GM18511 (cell line): ENCODE data around the gene TRPM2.
A peak's percentile ranks its signal among the peaks of the same experiment; 100 is the strongest.

Experiments
- ATAC-seq: cut with Tn5 transposase; IDR thresholded peaks from one replicate; pipeline ENCODE4 v1.9.1; 2021; ENCODE audit warnings: mild to moderate bottlenecking, moderate library complexity; ENCODE audit not compliant: unreplicated experiment

The TRPM2 gene

DNA sequence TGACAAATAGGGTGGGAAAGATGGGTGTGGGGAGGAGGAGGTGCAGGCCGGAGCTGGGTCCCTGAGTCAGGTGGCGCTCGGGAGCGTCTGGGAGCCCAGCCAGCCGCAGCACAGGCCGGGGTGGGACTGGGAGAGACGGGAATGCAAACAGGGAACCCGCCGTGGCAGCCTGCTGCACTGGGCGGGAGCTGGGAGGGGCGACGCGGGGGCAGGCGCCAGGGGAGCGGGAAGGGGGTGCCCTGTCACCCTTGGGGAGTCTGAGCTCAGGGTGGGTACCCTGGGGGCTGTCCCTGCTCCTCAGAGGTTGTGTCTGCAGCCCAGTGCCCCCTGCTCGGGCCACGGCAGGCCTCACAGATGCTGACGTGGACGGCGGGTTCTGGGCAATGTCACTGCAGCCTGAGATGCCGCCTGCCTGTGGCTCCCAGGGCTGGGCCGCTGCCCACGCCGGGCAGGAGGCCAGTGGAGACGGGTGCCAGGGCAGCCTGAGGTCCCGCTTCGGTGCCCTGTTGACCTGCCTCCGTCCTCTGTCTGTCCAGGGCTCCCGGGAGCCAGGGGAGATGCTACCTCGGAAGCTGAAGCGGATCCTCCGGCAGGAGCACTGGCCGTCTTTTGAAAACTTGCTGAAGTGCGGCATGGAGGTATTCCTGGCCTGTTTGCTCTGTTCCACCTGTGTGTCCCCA is 85.2 kb downstream of the TRPM2 start:
- ATAC-seq, result no peak

DNA sequence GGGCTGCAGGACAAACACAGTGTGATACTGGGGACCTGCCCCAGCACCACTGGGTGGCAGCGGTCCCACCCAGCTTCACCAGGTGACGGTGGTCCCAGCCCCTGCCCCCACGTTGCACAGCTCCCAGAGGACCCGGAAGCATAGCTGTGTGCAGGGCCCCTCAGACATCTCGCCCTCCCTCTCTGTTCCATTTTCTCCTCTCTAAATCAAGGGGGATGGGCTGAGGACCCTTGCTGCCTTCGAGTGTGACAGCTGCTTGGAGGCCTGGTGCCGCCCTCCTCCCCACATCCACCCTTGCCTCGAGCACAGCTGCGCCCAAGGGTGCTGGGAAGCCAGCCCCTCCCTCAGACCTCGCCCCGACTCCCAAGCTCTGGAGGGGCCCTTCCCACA is 85.8 kb downstream of the TRPM2 start:
- ATAC-seq, result no peak

DNA sequence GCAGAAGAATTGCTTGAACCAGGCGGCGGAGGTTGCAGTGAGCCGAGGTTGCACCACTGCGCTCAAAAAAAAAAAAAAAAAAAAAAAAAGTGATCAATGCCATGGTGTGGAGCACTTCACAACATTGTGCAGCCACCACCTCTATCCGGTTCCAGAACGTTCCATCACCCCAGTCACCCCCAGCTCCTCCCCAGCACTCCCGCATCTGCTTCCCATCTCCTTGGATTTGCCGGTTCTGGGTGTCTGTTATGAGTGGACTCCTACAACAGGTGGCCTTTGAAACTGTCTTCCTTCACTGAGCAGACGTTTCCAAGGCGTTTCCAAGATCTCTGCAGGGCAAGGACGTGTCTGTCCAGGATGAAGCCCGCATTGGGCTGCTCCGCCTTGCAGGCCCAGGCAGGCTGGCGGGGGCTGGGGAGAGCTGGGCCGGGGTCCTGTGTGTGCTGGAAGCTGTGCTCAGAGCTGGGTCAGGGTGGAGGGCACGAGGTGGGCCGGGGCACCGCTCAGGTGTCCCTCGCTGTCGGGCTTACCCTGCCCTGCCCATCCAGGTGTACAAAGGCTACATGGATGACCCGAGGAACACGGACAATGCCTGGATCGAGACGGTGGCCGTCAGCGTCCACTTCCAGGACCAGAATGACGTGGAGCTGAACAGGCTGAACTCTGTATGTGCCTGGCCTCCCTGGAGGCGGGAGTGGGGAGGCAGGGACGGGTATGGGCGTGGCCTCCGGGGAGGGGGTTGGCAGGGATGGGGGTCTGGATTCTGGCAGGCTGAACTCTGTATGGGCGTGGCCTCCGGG is 87.0 kb downstream of the TRPM2 start:
- no peak for ATAC-seq

DNA sequence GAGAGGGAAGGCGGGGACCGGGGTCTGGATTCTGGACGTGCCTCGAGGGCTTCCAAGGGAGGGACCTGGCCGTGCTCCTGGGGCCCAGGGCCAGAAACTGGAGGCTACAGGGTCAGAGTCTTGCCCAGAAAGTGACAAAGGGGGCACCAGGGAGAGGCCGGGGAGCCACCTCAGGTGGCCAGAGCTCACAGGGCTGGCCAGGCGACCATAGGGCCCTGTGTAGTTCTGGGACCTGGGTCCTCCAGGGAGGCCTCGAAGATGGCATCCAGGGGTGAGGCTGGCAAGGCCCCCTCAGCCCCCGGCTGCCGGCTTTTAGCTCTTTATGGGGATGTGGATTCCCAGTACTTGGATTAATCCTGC is 87.6 kb downstream of the TRPM2 start:
- no peak for ATAC-seq

DNA sequence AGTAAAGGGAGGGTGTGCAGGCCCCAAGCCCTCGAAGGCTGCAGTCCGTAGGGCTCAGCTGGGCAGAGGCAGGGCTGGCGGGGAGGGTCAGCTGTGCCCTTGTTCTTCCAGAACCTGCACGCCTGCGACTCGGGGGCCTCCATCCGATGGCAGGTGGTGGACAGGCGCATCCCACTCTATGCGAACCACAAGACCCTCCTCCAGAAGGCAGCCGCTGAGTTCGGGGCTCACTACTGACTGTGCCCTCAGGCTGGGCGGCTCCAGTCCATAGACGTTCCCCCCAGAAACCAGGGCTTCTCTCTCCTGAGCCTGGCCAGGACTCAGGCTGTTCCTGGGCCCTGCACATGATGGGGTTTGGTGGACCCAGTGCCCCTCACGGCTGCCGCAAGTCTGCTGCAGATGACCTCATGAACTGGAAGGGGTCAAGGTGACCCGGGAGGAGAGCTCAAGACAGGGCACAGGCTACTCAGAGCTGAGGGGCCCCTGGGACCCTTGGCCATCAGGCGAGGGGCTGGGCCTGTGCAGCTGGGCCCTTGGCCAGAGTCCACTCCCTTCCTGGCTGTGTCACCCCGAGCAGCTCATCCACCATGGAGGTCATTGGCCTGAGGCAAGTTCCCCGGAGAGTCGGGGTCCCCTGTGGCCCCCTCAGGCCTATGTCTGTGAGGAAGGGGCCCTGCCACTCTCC is 88.3 kb downstream of the TRPM2 start:
- no peak for ATAC-seq

DNA sequence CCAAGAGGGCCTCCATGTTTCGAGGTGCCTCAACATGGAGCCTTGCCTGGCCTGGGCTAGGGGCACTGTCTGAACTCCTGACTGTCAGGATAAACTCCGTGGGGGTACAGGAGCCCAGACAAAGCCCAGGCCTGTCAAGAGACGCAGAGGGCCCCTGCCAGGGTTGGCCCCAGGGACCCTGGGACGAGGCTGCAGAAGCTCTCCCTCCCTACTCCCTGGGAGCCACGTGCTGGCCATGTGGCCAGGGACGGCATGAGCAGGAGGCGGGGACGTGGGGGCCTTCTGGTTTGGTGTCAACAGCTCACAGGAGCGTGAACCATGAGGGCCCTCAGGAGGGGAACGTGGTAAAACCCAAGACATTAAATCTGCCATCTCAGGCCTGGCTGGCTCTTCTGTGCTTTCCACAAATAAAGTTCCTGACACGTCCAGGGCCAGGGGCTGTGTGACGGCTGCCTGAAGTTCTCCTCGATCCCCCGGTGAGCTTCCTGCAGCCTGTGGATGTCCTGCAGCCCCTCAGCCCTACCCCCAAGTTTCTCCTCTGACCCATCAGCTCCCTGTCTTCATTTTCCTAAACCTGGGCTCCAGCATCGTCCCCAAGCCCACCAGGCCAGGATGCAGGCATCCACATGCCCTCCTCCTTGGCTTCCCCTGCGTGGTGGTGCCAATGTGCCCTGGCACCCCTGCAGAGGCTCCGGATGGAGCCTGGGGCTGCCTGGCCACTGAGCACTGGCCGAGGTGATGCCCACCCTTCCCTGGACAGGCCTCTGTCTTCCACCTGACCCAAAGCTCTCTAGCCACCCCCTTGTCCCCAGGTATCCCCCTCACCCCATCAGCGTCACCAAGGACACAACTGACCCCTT is 89.1 kb downstream of the TRPM2 start:
- ATAC-seq, result no peak

DNA sequence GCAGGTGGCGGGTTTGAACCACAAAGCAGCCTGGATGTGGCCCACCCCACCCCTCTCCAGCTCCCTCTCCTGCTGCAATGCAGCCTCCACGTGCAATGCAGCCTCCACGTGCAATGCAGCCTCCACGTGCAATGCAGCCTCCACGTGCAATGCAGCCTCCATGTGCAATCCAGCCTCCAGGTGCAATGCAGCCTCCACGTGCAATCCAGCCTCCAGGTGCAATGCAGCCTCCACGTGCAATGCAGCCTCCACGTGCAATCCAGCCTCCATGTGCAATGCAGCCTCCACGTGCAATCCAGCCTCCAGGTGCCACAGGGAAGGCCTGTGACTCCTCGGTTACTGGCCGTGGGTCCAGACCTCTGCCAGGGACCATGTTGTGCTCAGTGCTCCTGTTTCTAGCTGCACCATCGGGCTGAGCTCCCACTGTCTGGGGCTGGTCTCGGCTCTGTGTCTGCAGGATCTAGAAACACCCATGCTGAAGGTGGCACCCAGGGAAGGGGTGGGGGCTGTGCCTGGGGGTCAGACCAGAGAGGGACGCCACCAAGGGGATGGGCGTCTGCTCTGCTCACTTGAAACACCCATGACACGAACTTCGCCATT is 90.0 kb downstream of the TRPM2 start:
- ATAC-seq, result no peak

DNA sequence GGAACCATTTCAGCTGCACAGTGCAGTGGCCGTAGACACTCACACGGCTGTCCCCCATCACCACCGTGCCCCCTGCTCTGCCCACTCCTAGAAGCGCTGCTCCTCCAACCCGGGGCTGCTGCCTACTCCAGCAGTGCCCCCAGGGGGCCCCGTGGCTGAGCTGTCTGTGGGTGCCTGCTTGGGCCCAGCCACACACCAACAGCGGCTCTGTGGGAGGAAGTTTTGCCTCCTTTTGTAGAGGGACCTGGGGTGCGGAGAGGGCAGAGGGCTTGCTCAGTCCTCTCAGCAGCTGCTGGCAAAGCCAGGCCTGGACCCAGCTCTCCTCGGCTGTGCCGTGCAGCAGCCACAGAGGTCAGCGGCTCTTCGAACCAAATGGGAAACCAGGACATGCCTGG is 90.5 kb downstream of the TRPM2 start:
- no peak for ATAC-seq

DNA sequence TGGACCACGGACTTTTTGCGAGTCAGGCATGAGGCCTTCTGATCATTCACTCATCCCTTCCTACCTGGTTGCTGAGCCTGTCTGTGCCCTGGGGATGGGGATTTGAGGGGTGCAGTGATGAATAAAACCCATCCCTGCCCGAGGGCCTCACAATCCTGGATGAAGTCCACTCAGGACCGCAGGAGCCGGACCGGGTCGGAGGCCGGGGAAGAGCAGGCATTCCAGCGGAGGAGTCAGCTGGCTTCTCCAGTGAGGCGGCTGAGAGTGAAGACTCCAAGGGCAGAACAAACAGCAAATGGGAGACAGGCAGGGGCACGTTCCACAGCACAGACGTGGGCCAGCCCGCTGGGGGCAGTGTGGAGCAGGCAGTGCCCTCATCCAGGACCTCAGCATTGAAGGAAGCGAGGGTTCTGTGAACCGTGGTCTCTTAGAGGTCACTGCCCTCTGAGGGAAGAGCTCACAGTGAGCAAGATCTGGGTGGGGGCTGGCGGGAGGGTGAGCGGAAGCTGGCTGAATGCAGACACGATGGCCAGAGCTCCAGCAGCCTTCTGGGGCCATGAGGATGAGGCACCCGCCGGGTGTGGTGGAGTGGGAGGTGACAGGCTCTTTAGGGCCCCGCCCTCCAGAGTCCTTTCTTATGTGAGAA is 91.0 kb downstream of the TRPM2 start:
- no peak for ATAC-seq

DNA sequence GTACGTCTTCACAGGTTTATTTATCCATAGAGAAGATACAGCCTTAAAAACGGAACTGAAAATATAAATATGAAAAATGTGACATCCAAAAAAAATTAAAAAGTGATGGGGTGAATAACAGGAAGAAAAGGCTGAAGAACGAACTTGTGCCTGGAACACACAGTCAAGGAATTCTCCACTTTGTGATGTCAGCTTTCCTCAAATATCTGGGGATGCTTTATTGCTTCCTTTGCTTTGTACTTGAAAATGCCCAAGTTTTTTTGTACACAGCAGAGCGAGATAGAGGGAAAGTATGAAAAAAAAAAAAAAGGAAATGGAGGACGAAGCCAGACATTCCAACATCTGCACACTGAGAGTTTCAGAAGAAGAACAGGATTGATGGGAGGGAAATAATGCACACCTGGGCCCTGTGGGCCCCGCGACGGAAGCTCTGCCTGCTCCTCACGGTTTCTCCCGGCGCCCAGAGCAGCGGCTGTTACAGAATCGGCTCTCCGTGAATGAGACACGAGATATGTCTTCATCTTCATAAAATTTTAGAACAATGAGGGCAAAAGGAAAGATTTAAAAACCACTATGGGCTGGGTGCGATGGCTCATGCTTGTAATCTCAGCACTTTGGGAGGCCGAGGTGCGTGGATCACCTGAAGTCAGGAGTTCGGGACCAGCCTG is 91.9 kb downstream of the TRPM2 start:
- ATAC-seq, result no peak

DNA sequence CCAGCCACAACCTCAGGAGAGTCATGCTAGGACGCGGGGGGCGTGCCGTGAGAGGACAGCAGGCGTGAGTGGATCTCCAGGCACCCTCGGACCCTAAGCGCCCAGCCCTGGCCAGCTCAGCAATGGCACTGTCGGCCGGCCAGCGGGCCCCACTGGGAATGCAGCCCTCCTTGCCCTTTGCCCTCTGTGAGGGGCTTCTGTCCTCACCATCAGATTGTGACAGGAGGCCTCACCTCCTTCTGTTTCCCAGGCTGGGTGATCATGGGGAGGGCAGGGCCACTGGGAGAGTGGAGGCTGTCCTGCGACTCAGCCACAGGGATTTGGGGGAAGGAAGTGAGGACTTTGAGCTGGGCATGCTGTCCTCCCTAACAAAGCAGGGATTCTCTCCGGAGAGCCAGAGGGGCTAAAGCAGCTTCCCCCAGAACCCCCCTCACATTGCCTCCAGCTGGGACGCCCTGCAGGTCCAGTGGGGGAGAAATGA is 95.3 kb downstream of the TRPM2 start:
- ATAC-seq, result no peak

DNA sequence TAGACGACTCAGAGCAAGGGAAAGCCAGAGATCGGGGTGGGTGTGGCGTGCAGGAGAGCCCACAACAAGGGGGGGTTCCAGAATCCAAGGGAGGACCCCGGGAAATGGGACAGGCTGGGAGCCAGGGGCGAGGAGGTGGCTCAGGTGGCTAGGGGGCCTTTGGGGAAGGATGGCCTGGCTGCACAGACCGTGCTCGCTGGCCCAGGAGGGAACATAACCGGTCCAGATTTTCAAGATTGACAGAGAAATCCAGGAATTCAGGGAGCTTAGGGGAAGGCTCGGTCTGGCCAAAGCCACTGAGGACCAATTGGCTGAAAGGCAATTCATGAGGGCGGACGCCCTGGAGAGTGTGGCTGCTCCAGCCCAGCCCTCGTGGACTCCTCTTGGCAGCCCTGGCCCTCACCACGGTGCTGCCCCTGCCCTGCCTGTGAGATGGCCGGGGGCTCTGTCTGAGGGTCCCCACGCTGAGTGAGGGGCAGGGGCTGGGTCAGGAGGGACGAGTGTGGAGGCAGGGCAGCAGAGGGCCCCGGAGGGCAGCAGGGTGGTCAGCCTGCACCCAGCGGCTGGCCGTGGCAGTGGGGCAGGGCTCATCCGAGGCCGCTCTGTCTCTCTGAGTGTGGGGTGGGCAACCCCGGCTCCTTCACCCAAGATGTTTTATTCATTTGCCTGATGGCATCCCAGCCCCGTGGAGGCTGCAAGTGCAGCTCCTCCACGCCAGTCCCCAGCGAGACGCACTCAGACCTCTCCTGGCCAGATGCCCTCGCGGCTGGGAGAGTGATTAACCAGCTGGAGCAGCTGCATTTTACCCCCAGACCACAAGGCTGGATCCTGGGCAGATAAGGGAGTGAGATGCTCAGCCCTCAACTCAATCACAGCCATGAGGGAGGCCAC is 96.3 kb downstream of the TRPM2 start:
- no peak for ATAC-seq

DNA sequence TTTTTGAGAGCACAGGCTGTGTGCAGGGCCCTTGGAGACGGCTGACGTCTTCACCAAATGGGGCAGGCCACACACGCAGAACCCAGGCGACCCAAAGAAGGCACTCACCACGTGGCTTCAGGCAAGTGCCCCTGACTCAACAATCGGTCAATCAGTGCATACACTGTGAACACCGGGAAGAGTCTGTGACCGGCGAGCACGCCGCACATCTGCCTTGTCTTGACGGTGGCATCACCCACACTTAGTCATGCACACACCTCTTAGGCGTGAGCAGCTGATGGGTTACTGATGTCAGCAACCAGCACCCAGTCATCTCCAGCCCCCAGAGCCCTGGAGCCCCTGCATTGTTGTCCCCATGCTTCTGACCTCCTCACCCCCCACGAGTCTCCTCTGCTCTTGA is 97.0 kb downstream of the TRPM2 start:
- no peak for ATAC-seq

DNA sequence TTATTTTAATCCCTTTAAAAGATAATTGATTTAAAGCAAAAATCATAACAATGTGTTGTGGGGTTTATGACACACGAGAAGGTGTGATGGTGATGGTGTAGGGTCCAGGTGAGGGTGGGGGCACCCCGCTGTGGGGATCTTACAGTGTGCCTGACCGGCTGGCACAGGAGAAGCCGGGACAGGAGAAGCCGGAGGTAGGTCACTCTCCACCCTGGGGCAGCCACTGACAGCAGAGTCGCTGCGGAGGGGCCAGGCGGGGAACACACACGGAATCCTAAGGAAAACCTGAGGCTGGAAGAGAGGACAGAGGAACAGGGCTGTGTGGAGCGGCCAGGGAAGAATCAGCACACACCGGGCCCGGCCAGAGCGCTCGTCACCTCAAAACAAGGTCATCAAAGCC is 97.6 kb downstream of the TRPM2 start:
- no peak for ATAC-seq

DNA sequence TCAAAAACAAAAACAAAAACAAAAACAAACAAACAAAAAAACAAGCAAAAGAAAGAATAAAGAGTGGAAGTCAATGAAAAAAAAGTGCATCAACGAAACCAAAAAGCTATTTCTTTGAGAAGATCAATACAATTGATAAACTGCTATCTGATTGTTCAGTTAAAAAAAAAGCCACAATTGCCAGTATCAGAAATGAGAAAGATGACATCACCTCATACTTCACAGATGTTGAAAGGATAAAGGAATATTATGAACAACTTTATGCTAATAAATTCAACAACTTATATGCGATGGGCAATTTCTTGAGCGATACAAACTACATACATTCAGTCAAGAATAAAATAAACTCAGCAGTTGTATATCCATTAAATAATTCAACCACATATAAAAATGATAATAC is 99.7 kb downstream of the TRPM2 start:
- no peak for ATAC-seq

DNA sequence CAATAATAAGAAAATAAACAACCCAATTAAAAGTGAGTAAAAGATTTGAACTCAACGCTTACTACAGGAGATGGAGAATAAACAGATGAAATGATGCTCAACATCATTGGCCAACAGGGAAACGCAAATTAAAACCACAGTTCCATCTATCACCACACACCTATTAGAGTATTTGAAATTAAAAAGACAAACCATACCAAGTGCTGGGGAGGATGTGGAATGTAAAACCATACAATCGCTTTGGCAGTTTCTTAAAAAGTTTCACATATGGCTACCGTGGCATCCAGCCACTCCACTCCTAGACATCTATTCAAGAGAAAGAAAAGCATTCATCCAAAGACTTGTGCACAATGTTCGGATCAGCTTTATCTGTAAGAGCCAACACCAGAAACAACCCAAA is 100.6 kb downstream of the TRPM2 start:
- no peak for ATAC-seq

DNA sequence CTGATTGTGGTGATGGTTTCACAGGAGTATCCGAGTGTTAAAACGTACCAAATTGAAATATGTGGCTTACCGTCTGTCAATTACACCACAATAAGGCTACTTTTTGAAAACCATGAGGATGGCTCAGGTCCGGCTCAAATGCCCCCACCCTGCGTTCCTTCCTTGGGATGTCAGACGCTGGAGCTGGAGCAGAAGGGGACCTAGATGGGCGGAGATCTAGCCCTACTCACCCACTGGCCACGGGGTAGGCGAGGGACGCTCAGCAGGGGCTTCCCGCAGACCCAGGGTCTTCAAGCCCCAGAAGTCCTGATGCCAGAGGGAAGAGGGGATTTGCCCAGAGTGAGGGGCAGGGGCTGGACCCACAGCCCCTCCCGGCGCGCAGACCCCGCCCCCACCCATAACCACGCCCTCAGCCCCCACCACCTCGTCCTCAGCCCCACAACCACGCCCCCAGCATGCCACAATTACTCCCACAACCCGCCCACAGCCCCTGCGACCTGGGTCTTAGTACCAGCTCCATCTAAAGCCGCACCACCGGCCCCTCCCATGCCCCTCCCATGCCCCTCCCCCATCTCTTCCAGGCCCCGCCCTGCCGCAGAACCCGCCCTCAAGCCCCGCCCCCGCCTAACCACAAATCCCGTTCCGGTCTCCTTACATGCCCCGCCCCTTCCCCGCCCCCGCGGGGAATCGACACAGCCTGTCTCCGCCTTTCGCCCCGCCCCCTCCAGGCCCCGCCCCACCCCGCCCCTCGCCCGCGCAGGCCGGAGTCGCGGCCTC is 101.5 kb downstream of the TRPM2 start, which contains the start of gene LRRC3:
TSS of gene LRRC3 (plus strand) at position 764 of the 777 bp plus-strand sequence. CDS start 1,135 bp downstream, outside the sequence.
- peak; percentile 63 for ATAC-seq
